ENCODE data around the gene PSG5.
"Not testable (repeated sequence)": the region's sequence is repeated elsewhere in the genome, so short reads cannot be mapped to it uniquely, and the experiment has no call there.

DNA sequence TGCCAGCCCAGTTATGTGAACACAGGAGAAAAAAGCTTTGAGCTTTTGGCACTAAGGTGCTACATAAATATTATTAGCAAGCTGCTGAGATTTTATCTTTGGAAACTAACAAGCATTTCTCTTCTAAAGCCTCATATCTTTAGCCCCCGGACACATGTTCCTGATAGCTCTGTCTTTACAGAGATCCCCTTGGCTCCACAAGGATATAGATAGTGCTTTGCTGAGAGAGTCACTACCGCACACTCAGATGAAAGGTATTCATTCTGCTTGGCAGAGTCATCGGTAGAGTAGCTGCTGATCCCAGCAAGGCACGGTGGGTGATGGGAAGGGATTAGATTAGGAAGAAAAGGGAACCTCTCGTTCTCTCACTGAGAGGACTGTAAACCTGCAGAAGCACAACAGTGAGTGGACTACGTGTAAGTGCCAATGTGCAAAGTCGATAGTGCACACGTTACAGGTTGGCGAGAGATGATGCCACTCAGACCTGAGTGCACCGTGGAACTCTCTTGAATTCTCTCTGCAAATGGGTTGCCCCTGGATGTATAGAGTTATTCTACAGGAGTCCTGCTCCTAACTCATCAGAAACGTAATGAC is 65.8 kb downstream of the PSG5 start:
- TF ChIP-seq EZH2 (IDR thresholded peaks at IDR 0.05; ENCODE audit: insufficient read depth, poor library complexity, severe bottlenecking); EZH2phosphoT487 (IDR thresholded peaks at IDR 0.05; ENCODE audit: insufficient read depth, low read depth): not testable (repeated sequence)
